ENCODE results near the gene TNFSF4. TPM values are rescaled to one million over a fixed set of nuclear protein-coding genes. Genes with fewer than 3 reads are reported as not detected.

The TNFSF4 gene
- total RNA-seq, 1 experiment from 2014 or later = 0.31 TPM

DNA sequence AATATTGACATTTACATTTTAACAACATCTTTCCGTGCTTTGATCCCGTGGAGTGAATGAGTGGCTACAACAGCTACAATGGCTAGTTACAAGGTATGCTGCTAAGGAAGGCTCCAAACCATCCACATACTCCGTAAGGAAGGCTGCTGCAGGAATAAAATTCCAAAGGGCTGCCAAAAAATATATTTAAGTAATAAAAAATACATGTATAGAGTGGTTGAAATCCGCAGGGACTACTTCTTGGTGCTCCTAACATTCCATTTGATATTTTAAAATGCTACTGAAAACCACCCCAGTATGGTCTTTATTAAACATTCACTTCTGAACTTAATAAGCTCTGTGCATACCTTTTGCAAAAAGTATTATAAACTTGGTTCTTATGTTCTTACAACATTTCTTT, 25.3 kb downstream of the TNFSF4 start:
- no peaks in the 10 kb centered on the region for H3K4me1 Mint-ChIP-seq (ENCODE audit: low read depth, unreplicated experiment)
- H3K27me3 Mint-ChIP-seq (ENCODE audit: unreplicated experiment) = no peaks in the 10 kb centered on the region
- no peak for DNase-seq
- BruUV-seq (replicated peaks) = no TSS peak
- TF ChIP-seq, protein P1, sequence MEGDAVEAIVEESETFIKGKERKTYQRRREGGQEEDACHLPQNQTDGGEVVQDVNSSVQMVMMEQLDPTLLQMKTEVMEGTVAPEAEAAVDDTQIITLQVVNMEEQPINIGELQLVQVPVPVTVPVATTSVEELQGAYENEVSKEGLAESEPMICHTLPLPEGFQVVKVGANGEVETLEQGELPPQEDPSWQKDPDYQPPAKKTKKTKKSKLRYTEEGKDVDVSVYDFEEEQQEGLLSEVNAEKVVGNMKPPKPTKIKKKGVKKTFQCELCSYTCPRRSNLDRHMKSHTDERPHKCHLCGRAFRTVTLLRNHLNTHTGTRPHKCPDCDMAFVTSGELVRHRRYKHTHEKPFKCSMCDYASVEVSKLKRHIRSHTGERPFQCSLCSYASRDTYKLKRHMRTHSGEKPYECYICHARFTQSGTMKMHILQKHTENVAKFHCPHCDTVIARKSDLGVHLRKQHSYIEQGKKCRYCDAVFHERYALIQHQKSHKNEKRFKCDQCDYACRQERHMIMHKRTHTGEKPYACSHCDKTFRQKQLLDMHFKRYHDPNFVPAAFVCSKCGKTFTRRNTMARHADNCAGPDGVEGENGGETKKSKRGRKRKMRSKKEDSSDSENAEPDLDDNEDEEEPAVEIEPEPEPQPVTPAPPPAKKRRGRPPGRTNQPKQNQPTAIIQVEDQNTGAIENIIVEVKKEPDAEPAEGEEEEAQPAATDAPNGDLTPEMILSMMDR (IDR thresholded peaks at IDR 0.05; ENCODE audit: unreplicated experiment) = no peak
- CTCF ChIA-PET = no interaction called here
- no peaks in the 10 kb centered on the region for H3K9me3 Mint-ChIP-seq (ENCODE audit: low read depth, unreplicated experiment)
- no peaks in the 10 kb centered on the region for H3K36me3 Mint-ChIP-seq (ENCODE audit: insufficient read depth, unreplicated experiment)
- H3K4me3 Mint-ChIP-seq (ENCODE audit: low read depth, unreplicated experiment) = no peak overlapping the region
- intact Hi-C loops (cut with micrococcal nuclease; ENCODE audit: unreplicated experiment) = no loop called here
- no peak overlapping the region for H3K27ac Mint-ChIP-seq (ENCODE audit: unreplicated experiment)

DNA sequence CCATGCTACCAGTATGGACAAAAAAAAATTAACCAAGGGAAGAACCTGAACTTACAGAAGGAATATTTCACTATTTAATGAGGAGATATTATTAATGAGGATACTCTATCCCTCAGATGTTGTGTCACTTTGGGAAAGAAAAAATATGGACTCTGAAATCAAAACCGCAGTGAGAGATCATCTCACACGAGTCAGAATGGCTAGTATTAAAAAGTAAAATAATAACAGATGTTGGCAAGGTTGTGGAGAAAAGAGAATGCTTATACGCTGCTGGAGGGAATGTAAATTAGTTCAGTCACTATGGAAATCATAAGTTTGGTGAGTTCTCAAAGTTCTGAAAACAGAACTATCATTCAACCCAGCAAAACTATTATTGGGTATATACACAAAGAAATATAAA, 30.9 kb downstream of the TNFSF4 start:
- Mint-ChIP-seq H3K36me3 (ENCODE audit: insufficient read depth, unreplicated experiment) (no peaks in the 10 kb centered on the region), H3K4me3 (ENCODE audit: low read depth, unreplicated experiment) (no peak overlapping the region), H3K9me3 (ENCODE audit: low read depth, unreplicated experiment) (peaks cover 8% of the 10 kb centered on the region), H3K27me3 (ENCODE audit: unreplicated experiment) (no peaks in the 10 kb centered on the region), H3K27ac (ENCODE audit: unreplicated experiment) (no peak overlapping the region), H3K4me1 (ENCODE audit: low read depth, unreplicated experiment) (no peaks in the 10 kb centered on the region)
- BruUV-seq (replicated peaks) = no TSS peak
- CTCF ChIA-PET = no interaction called here
- TF ChIP-seq, protein P1 (IDR thresholded peaks at IDR 0.05; ENCODE audit: unreplicated experiment) = no peak
- no peak for DNase-seq
- intact Hi-C loops (cut with micrococcal nuclease; ENCODE audit: unreplicated experiment) = no loop called here

DNA sequence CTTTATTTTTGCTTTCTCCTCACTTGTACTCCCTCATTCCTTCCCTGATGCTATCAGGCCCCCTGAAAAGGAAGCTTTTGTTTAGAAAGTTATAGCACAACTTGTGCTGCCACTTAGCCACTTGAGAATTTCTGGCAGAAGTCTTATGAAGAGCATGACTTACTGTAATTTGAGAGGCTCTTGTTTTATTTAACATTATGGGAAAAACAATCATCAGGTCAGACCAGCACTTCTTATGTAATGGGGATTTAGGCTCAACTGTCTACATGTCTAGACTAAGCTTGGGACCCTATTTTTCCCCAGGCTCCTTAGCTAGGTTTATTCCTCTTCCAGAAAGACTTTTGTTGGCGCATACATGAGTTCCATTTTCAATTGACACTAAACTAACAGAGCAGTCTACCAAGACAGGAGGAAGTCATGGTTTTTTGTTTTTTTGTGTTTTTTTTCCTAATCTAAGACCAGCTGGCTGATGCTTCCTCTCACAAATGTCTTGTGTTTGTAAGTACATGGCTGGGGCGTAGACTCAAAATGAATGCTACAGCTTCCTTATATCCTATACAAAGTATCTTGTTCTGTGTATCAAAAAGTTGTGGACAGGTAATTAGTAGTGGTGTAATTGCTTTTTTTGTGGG, 31.5 kb downstream of the TNFSF4 start:
- peaks cover 8% of the 10 kb centered on the region for H3K9me3 Mint-ChIP-seq (ENCODE audit: low read depth, unreplicated experiment)

DNA sequence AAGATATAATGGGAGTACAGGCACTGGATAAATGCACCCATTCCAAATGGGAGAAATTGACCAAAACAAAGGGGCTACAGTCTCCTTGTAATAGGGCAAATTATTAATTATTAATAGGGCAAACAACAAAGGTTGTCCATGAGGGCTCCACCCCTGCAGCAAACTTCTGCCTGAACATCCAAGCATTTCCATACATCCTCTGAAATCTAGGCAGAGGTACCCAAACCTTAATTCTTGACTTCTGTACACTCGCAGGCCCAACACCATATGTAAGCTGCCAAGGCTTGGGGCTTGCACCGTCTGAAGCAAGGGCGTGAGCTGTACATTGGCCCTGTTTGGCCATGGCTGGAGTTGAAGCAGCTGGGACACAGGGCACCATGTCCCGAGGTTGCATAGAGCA, 33.7 kb downstream of the TNFSF4 start:
- CTCF ChIA-PET = no interaction called here
- BruUV-seq (replicated peaks) = no TSS peak
- Mint-ChIP-seq H3K27ac (ENCODE audit: unreplicated experiment) (no peak overlapping the region), H3K9me3 (ENCODE audit: low read depth, unreplicated experiment) (peaks cover 8% of the 10 kb centered on the region), H3K4me3 (ENCODE audit: low read depth, unreplicated experiment) (no peak overlapping the region), H3K27me3 (ENCODE audit: unreplicated experiment) (no peaks in the 10 kb centered on the region), H3K36me3 (ENCODE audit: insufficient read depth, unreplicated experiment) (no peaks in the 10 kb centered on the region), H3K4me1 (ENCODE audit: low read depth, unreplicated experiment) (no peaks in the 10 kb centered on the region)
- no peak for DNase-seq
- TF ChIP-seq, protein P1 (IDR thresholded peaks at IDR 0.05; ENCODE audit: unreplicated experiment) = no peak
- intact Hi-C loops (cut with micrococcal nuclease; ENCODE audit: unreplicated experiment) = no loop called here

More for the DNA sequence above, 31.5 kb downstream of the TNFSF4 start:
- BruUV-seq (replicated peaks) = no TSS peak
- TF ChIP-seq, protein P1 (IDR thresholded peaks at IDR 0.05; ENCODE audit: unreplicated experiment) = no peak
- no peak for DNase-seq
- CTCF ChIA-PET = no interaction called here
- intact Hi-C loops (cut with micrococcal nuclease; ENCODE audit: unreplicated experiment) = no loop called here
- Mint-ChIP-seq H3K27ac (ENCODE audit: unreplicated experiment) (no peak overlapping the region), H3K4me1 (ENCODE audit: low read depth, unreplicated experiment) (no peaks in the 10 kb centered on the region), H3K36me3 (ENCODE audit: insufficient read depth, unreplicated experiment) (no peaks in the 10 kb centered on the region), H3K27me3 (ENCODE audit: unreplicated experiment) (no peaks in the 10 kb centered on the region), H3K4me3 (ENCODE audit: low read depth, unreplicated experiment) (no peak overlapping the region)

Data from Calu3 (cell line).